GM19452 (cell line): ENCODE results near the gene CELF3.
"Not testable (repeated sequence)": the region's sequence is repeated elsewhere in the genome, so short reads cannot be mapped to it uniquely, and the experiment has no call there.

ENCODE experiments used
- ATAC-seq: cut with Tn5 transposase; IDR thresholded peaks from one replicate; pipeline ENCODE4 v1.9.1; 2021; ENCODE audit not compliant: unreplicated experiment

The CELF3 gene

DNA sequence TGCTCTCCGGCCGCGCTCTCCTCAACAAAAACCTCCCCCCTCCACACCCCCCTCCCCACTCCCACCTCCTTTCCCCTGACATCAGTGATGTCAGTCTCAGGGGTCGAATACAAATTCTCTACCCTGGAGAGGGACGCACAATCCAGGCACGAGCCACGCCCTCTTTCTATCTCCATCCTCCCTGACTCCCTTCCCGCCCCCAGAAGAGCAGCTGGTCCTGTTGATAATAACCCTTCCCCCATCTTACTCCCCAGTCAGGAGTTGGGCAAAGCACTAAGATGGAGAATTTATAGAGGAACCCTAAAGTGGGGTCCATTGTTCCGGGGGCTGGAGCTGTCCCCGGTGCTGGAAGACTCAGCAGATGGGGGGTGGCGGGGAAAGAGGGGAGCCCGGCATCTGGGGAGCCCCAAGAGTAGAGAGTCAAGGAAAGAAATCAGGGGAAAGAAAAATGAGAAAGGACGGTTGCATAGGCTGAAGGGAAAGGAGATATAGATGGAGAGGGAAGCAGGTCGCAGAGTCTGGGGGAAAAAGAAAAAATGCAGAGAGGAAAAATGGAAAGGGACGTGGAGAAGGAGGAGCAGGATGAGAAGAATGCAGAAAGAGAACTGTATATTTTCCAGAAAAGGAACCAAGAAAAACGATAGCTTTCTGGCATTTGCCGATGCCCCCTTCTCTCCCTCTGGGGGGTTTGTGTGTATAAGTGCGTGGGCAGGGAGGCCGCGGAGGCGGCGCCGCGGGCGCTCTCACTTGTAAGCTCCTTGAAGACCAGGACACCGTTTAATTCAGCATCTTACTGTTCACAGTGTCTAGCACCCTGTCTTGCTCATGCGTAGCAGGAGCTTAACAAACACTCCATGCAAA lies at the start of gene CELF3:
Gene CELF3 (minus strand): TSS at position 33 of the 861 bp plus-strand sequence. CDS start 783 bp downstream, outside the sequence.
- no peak for ATAC-seq

DNA sequence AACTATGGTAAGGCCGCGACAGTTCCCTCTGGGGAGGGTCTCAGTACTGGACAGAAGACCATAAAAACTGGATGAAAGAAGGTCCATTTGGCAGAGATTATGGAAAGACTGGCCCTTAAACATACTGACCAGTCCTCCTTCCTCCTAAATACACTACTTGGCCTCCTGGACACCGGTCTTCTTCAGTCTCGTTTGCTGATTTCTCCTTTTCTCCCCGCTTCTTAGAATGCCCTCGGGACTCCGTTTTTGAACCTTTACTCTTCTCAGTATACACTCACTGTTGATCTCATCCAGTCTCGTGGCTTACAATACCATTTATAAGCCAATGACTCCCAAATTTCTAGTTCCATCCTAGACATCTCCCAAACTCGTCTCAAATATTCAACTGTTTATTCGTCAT lies 47.4 kb upstream of the CELF3 start:
- ATAC-seq = no peak

DNA sequence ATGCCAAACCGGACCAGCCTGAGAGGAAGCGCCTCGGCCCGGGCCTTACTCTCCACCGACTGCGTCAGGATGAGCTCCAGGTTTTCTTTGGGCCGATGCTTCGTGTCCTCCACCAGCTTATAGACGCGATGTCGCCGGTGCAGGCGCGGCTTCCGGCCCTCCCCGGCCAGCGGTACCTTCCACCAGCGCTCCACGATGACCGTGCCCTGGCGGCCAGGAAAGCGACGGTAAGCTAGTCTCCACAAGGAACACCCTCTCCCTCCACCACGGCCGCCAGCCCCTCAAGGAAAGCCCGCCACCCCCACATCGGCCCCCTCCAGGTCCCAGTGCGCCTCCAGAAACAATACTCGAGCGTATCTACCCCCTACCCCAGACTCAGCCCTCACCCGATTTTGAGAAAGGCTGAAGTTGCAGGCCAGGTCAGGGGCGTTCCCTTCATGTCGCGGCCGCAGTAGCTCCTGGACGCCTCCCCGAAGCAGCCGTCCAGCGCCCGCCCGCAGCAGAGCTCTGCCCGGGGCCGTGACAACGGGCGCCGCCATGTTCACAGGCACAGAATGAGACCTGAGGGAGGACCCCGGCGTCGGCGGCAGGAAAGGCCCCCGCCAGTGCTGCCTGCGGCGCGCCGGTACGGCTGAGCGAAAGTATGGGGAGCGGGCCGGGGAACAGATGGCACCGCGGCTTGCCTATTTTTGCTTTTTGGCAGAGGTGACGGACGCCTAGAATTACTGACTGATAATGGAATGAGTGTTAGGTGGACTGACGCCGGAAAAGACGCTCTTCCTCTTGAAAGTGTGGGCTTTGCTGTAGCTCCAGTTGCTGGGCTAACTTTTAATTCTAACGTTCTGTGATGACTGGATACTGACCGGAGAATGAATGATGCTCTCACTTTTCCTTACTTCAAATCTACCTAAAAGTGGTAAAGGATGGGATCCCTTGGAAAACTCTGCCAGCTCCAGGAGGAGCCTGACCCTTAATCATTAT lies 46.6 kb upstream of the CELF3 start, which contains the start of gene MRPL9:
Gene MRPL9 (minus strand): TSS at position 556 of the 981 bp plus-strand sequence. CDS start 17 bp downstream, at position 539.
- ATAC-seq = peak; percentile 96

- no peak for ATAC-seq
Observed at GRCh38 chr1:151760597-151761385, 44.2 kb upstream of the CELF3 start.

DNA sequence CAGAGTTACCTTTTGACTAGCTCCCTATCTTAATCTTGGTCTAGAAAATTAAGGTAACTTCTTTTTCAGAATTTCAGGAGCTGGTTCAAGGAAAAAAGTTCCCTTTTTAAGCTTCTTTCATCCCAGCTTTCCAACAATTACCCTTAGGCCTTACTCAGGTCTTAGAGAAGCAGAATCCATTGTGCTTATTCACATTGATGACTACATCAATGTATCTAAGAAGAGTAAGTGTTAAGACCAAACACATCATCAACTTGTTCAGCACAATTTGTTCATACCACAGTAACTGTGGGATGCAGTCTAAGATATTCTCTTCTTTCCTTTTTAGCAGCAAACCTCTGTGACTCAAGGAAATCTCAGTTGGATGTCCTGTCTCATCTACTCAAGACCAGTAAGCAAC lies 42.6 kb upstream of the CELF3 start:
- no peak for ATAC-seq

GRCh38 chr1:151756291-151756690 lies 39.7 kb upstream of the CELF3 start:
- no peak for ATAC-seq

DNA sequence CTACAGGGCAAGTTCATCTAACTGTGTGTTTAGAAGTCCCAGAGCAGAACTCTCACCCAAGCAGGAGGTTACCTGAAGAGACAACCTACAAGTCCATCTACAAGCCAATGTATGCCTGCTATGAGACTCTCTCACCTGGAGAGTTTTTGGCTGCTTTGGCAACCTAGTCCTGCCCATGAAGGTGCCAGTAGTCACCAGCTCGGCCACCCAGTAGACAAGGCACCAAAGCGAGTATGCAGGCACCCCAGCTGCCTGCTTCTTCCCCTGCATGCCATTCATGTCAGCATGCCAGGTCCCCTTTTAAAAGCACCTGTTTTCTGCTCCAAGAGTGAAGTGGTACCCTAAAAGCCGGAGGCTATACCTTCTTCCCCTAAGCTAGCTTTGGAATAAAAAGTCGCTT lies 24.9 kb upstream of the CELF3 start:
- no peak for ATAC-seq

- ATAC-seq = no peak
Observed at GRCh38 chr1:151739590-151740355, 23.2 kb upstream of the CELF3 start.

DNA sequence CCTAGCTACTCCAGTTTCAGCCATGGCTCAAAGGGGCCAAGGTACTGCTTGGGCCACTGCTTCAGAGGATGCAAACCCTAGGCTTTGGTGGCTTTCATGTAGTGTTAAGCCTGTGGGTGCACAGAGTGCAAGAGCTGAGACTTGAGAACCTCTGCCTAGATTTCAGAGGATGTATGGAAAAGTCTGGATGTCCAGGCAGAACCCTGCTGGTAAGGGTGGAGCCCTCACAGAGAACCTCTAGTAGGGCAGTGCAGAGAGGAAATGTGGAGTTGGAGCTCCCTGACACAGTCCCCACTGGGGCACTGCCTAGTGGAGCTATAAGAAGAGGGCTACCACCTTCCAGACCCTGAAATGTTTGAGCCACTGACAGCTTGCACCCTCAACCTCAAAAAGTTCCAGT lies 20.9 kb upstream of the CELF3 start:
- no peak for ATAC-seq

GRCh38 chr1:151737026-151737425 lies 20.4 kb upstream of the CELF3 start:
- no peak for ATAC-seq

- ATAC-seq = not testable (repeated sequence)
Observed at GRCh38 chr1:151733995-151734394, 17.4 kb upstream of the CELF3 start.

DNA sequence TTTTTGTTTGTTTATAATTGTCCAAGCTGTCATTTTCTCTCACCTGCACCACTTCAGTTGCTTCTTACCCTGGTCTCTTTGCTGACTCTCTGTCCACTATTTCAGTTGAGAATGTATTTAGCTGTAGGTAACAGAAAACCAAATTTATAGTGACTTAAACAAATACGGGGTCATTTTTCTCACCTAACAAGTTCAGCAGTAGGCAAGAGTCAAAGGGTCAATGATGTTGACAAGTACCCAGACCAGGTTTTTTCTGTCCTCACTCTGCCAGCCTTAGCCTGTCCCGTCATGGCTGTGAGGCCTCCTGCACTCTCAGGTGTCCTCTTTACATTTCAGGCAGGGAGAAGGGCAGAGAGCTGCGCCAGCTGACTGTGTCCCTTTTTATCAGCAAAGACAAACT lies 16.5 kb upstream of the CELF3 start:
- ATAC-seq = no peak

- ATAC-seq = no peak
Observed at GRCh38 chr1:151729966-151730291, 13.3 kb upstream of the CELF3 start.

GRCh38 chr1:151729157-151729965 lies 12.8 kb upstream of the CELF3 start:
- no peak for ATAC-seq

GRCh38 chr1:151728151-151729054 lies 11.8 kb upstream of the CELF3 start:
- ATAC-seq = no peak

- no peak for ATAC-seq
Observed at GRCh38 chr1:151723726-151724370, 7.2 kb upstream of the CELF3 start.

DNA sequence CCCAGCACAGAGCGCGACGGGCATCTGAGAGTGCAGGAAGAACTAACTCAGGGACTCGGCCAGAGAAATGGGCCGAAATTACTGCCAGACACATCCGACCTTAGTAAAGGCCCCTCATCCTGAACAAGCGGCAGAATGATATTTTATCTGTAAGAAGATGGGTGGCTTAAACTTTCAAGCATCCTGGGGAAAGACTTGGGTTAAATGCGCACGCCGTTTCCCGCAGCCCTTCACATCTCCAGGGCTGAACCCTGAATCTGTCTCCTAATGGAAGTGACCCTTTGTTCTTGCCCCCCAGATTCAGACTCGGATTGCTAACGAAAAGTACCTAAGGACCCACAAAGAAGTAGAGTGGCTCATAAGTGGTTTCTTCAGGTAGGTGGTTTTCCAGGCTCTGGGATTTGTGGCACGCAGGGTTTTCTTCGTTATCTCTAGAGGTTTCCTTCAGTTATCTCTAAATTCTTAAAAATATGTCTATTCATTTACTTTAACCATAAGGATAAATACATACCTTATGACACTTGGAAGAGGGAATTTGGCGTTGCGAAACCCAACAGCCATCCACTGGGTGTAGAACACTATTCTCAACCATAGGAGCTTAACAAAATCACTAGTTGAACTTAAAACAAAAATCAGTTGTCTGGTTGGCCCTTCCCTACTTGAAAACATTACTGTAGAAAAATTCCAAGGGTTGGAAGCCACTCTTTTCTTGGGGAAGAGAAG lies 5.3 kb upstream of the CELF3 start:
- ATAC-seq = no peak
